Measurements from ENCODE around the gene MYD88.
A peak's percentile ranks its signal among the peaks of the same experiment; 100 is the strongest.

The MYD88 gene

DNA sequence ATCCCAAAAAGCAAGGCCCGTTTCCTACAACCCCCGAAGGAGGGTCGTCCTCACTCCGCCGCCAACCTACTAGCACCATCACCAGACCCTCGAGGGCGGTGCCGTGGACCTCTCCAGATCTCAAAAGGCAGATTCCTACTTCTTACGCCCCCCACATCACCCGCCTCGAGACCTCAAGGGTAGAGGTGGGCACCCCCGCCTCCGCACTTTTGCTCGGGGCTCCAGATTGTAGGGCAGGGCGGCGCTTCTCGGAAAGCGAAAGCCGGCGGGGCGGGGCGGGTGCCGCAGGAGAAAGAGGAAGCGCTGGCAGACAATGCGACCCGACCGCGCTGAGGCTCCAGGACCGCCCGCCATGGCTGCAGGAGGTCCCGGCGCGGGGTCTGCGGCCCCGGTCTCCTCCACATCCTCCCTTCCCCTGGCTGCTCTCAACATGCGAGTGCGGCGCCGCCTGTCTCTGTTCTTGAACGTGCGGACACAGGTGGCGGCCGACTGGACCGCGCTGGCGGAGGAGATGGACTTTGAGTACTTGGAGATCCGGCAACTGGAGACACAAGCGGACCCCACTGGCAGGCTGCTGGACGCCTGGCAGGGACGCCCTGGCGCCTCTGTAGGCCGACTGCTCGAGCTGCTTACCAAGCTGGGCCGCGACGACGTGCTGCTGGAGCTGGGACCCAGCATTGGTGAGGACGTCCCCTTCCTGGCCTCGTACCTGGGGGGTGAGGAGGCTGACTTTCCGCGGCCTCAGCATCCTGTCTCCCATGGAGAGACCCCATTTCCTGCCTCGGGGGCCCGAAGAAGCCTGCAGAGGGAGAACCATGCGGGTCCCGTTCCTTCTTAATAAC lies at the start of gene MYD88:
MYD88 (plus strand) TSS at position 313 of the 842 bp plus-strand sequence; CDS start at position 353, 40 bp downstream.
- DNase-seq (ENCODE audit: low read depth): peak; percentile 82

DNA sequence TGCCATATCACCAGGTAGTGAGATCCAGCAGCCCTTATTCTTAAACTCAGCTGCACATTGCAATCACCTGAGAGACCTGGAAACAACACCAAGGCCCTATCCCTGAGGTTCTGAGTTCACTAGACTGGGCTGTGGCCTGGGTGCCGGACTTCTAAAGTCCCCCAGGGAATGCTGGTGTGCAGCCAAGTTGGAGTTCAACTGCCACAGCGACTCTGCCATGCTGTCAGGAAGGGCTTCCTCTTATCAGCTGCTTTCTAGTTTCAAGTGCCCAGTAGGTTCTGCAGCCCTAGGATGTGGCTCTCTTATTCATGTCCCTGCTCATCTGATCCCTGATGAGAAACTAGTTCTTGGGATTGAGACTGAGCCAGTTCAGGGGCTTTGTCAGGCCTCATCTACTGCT lies 49.3 kb upstream of the MYD88 start:
- DNase-seq (ENCODE audit: low read depth): no peak

- no peak for DNase-seq (ENCODE audit: low read depth)
Observed at GRCh38 chr3:38090453-38090852, 48.0 kb upstream of the MYD88 start.

DNA sequence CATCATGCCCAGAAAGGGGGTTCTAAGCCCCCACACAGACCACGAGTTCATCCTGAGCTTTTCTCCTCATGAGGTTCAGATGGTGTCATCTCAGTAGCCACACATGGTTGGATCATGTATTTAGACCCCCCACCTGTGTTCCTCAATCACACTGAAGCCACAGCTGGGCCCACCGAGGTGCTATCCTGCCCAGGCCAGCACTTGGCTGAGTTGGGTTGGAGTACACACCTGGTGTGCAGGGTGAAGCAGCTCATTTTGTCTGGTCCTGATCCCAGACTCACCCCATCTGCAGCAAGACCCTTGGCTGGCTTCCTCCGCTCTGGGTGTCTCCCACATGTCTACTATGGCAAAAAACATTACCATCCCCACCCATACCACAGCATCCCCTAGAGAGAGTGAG lies 43.5 kb upstream of the MYD88 start:
- no peak for DNase-seq (ENCODE audit: low read depth)

DNA sequence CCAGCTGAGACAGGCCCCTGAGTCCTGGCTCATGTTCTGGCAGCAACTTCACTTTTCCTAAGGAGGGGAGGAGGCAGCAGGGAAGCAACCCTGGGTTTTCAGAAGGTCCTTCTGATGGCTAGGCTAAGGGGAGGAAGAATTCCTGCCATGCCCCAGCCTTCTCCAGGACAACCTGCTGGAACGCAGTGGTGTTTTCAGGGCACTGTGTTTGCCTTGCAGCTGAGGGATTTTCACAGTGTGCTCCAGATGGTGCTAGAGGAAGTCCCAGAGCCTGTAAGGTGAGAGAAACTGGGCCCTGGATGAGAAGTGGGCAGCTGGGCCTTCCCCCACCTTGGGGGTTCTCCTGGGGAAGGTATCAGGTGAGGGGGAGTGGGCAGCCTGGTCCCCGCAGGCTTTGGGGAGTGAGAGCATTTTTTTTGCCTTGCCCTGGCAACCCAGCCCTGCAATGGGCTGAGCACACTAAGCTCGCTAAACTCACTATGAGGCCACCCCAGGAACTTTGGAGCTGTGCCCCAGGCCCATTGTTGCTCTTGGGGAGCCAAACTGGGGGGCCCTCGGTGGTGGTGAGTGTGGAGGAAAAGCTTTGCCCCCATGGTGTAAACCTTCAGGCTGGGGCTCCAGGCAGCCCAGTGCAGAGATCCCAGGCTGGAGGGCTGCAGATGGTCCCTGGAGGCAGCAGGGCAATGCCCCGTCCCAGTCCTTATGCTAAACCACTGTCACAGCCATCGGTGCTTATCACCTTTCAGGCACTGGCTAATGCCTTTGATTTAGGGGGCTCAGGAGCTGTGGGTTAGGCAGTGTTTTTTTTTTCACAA lies 42.6 kb upstream of the MYD88 start:
- DNase-seq (ENCODE audit: low read depth): no peak

DNA sequence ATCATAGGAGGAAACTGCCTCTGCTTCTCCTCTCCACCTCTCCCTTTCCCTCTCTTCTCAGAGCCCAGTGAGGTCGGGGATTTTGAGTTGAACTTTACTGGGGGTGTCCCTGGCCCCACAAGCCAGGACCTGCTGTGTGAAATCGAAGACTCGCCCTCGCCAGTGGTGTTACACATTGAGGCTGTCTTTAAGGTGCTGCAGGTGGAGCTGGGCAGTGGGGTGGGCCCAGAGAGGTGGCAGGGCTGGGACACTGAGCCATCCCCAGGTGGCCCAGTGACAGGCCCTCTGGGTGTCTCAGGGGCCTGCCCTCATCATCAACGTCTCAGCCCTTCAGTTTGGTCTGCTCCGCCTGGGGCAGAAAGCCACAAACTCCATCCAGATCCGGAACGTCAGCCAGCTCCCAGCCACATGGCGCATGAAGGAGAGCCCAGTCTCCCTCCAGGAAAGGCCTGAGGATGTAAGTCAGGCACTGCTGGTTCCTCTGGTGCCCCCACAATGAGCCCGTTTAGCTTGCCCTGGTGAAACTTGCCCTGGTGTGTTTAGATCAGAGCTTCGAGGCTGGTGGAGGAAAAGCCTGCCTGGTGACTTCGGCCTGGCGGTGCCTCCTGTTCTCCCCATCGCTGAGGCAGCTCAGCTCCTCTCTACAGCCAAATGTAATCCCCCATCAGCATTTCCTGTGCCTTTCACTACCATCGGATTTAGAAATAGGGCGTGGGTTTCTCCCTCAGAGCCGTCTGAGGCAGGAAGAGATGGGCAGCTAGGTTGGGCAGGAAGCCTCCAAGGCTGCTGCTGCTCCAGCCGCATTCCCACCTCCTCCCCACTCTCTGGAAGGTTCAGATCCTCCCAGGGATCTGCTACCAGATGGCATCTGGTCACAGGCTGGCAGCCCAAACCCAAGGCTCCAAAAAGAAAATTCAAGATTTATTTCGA lies 40.8 kb upstream of the MYD88 start:
- no peak for DNase-seq (ENCODE audit: low read depth)

GRCh38 chr3:38098376-38098723 lies 40.1 kb upstream of the MYD88 start:
- no peak for DNase-seq (ENCODE audit: low read depth)

DNA sequence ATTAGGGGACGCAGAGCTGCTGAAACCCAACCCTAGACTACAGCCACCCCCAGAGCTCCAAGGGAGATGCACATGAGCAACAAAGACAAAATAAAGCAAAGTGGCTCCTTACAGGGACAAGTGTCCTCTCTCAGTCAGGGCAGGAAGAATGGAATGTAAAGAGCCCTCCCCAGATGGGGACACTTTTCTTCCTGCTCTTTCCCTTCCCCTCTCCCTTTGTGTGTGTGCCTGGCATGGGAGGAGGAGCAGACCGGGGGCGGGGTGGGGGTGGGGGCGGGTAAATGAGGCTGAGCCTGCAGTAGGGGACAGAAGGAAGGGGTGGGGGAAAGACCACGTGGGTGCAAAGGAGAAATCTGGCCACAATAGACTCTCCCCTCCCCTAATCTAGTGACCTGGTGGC lies 38.9 kb upstream of the MYD88 start:
- DNase-seq (ENCODE audit: low read depth): no peak

GRCh38 chr3:38100498-38100897 lies 38.0 kb upstream of the MYD88 start:
- no peak for DNase-seq (ENCODE audit: low read depth)

- no peak for DNase-seq (ENCODE audit: low read depth)
Observed at GRCh38 chr3:38101811-38102443, 36.5 kb upstream of the MYD88 start.

GRCh38 chr3:38102444-38102814 lies 36.0 kb upstream of the MYD88 start:
- DNase-seq (ENCODE audit: low read depth): no peak

- DNase-seq (ENCODE audit: low read depth): no peak
Observed at GRCh38 chr3:38105525-38105924, 32.9 kb upstream of the MYD88 start.

- no peak for DNase-seq (ENCODE audit: low read depth)
Observed at GRCh38 chr3:38107911-38108648, 30.4 kb upstream of the MYD88 start.

DNA sequence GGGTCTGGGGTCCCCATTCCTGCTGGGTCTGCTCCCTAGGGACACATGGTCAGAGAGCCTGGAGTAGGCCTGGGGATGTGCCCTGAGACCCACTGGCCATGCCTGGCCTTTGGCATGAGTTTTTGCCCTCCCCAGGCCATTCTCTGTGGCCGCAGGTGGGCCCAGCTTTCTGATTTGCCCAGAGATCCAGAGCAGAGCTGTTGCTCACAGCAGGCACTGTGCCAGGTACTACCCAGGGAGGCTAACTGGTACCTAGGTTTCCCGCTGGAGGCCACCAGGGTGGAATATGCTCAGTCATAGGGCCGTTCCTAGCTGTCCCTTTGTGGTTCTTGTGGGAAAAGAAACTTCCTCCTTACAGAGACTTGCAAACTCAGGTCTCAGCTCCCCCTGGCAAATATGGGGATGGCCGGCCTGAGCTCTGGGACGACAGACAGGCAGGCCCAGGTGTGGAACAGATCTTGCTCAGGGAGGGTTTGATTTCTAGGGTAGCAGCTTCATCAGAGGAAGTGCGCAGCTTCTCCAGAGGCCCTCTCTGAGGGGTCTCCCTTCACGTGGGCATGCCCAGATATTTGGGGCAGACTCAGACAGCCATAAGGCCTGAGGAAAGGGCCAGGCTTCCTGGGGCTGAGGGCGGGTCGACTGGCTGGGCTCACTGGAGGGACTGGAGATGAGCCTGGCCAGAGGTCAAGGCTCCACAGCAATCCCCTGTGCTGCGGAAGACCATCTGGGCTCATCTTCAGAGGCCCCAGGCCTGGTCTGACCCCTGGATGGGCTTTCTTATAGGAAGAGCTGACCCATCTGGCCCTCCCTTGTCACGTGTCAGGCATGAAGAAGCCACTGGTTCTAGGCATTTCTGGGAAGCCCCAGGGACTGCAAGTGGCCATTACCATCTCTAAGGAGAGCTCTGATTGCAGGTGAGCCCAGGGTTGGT lies 29.5 kb upstream of the MYD88 start:
- DNase-seq (ENCODE audit: low read depth): no peak

- DNase-seq (ENCODE audit: low read depth): no peak
Observed at GRCh38 chr3:38109580-38110313, 28.7 kb upstream of the MYD88 start.

GRCh38 chr3:38110314-38111050 lies 28.0 kb upstream of the MYD88 start:
- no peak for DNase-seq (ENCODE audit: low read depth)

GRCh38 chr3:38111201-38111600 lies 27.3 kb upstream of the MYD88 start:
- no peak for DNase-seq (ENCODE audit: low read depth)

GRCh38 chr3:38111696-38112377 lies 26.6 kb upstream of the MYD88 start:
- DNase-seq (ENCODE audit: low read depth): no peak

Data from stimulated activated CD8-positive, alpha-beta memory T cell treated with anti-CD3 and anti-CD28 coated beads, Interleukin-4, amount 100 ng/mL, for 24 hours (primary cell).